GM18505 (cell line): ENCODE measurements around the gene ARTN.
A peak's percentile ranks its signal among the peaks of the same experiment; 100 is the strongest.

Experiments
- ATAC-seq: cut with Tn5 transposase; IDR thresholded peaks from one replicate; pipeline ENCODE4 v1.9.1; 2021; ENCODE audit not compliant: unreplicated experiment
- POLR2A ChIP-seq: IDR thresholded peaks from 4 replicates; pipeline ENCODE4 v1.6.1; 2011; ENCODE audit warnings: borderline replicate concordance; ENCODE audit not compliant: insufficient read depth, insufficient read length; ENCODE audit errors: extremely low read depth

ARTN gene

GRCh38 chr1:43977376-43978263 lies 44.0 kb downstream of the ARTN start:
- ATAC-seq: no peak
- no peak for TF ChIP-seq POLR2A

GRCh38 chr1:43978264-43978550 lies 44.6 kb downstream of the ARTN start:
- ATAC-seq: no peak
- no peak for TF ChIP-seq POLR2A

GRCh38 chr1:43978551-43979260 lies 45.1 kb downstream of the ARTN start, which contains the start of gene B4GALT2:
B4GALT2 (plus strand) TSS chr1:43979210; CDS start chr1:43981161, 1,951 bp downstream.
- ATAC-seq: no peak
- no peak for TF ChIP-seq POLR2A

GRCh38 chr1:43979261-43979527 lies 45.6 kb downstream of the ARTN start:
- no peak for ATAC-seq
- TF ChIP-seq POLR2A: no peak

GRCh38 chr1:43979528-43980254 lies 46.1 kb downstream of the ARTN start:
- no peak for ATAC-seq
- TF ChIP-seq POLR2A: peak; percentile 13

GRCh38 chr1:43980255-43981134 lies 46.9 kb downstream of the ARTN start:
- TF ChIP-seq POLR2A: no peak
- ATAC-seq: no peak

GRCh38 chr1:43981135-43981491 lies 47.5 kb downstream of the ARTN start:
- no peak for TF ChIP-seq POLR2A
- ATAC-seq: no peak

- no peak for TF ChIP-seq POLR2A
- ATAC-seq: no peak
Measured at GRCh38 chr1:43981636-43982035, 48.0 kb downstream of the ARTN start.

GRCh38 chr1:43982241-43982640 lies 48.6 kb downstream of the ARTN start:
- no peak for TF ChIP-seq POLR2A
- no peak for ATAC-seq

GRCh38 chr1:43982808-43983207 lies 49.2 kb downstream of the ARTN start:
- no peak for TF ChIP-seq POLR2A
- ATAC-seq: no peak

- TF ChIP-seq POLR2A: no peak
- no peak for ATAC-seq
Measured at GRCh38 chr1:43983253-43983899, 49.8 kb downstream of the ARTN start.

- no peak for ATAC-seq
- TF ChIP-seq POLR2A: no peak
Measured at GRCh38 chr1:43984855-43985254, 51.3 kb downstream of the ARTN start.
